Peyer's patch (tissue), 4 donors: ENCODE measurements around the gene PRKCH.

Experiments
- CTCF ChIP-seq, 6 experiments: fragments of 450-650 bp in 4 of 6; fragments of 200-600 bp in 2 of 6; sonication (generic) in 1 of 6; IDR thresholded peaks; one replicate each; pipeline ENCODE4 v1.5.1; 2017 to 2019; ENCODE audit warnings: antibody characterized with exemption in 6 of 6, mild to moderate bottlenecking in 3 of 6, moderate library complexity in 1 of 6
- POLR2A ChIP-seq, 2 donors: fragments of 450-650 bp; IDR thresholded peaks; one replicate each; pipeline ENCODE4 v1.5.1; 2017; ENCODE audit warnings: antibody characterized with exemption in 2 of 2, mild to moderate bottlenecking in 2 of 2, moderate library complexity in 2 of 2

- TF ChIP-seq CTCF (IDR thresholded peaks at IDR 0.05) = no peak
- TF ChIP-seq POLR2A (IDR thresholded peaks at IDR 0.05) = no peak
Observed at GRCh38 chr14:61284001-61284400, 37.4 kb upstream of the PRKCH start.
